Tibial nerve (tissue), 4 donors: ENCODE results near the gene HAUS8. TPM values are rescaled to one million over a fixed set of nuclear protein-coding genes. Genes with fewer than 3 reads are reported as not detected.
"Not testable (repeated sequence)": the region's sequence is repeated elsewhere in the genome, so short reads cannot be mapped to it uniquely, and the experiment has no call there.

ENCODE experiments used
- DNase-seq, 2 donors: peaks; one replicate each; pipeline ENCODE4 v3.0.0-alpha.2; 2019; ENCODE audit warnings: low spot score in 2 of 2
- H3K27ac ChIP-seq, 4 donors: fragments of 200-600 bp; sonication (generic) in 3 of 4; one replicate each; pipeline ENCODE4 v1.5.1; 2017 to 2019; ENCODE audit warnings: mild to moderate bottlenecking in 1 of 4
- H3K27me3 ChIP-seq, 2 donors: fragments of 200-600 bp; sonication (generic) in 1 of 2; one replicate each; pipeline versions ENCODE4 v1.5.1 to v1.6.0; 2017 to 2019
- H3K36me3 ChIP-seq, 3 donors: fragments of 200-600 bp; sonication (generic); one replicate each; pipeline ENCODE4 v1.5.1; 2018 to 2019
- H3K4me1 ChIP-seq, 4 donors: fragments of 200-600 bp; sonication (generic) in 3 of 4; one replicate each; pipeline ENCODE4 v1.5.1; 2017 to 2019
- H3K4me3 ChIP-seq, 4 donors: fragments of 200-600 bp; sonication (generic) in 3 of 4; one replicate each; pipeline ENCODE4 v1.5.1; 2017 to 2019; ENCODE audit warnings: mild to moderate bottlenecking in 1 of 4, moderate library complexity in 1 of 4
- H3K9me3 ChIP-seq, 4 donors: fragments of 200-600 bp; sonication (generic) in 3 of 4; one replicate each; pipeline ENCODE4 v1.5.1; 2017 to 2019
- CTCF ChIP-seq, 5 experiments: fragments of 200-600 bp in 3 of 5; fragments of 450-650 bp in 2 of 5; sonication (generic) in 3 of 5; IDR thresholded peaks; one replicate each; pipeline ENCODE4 v1.5.1; 2016 to 2019; ENCODE audit warnings: antibody characterized with exemption in 5 of 5, mild to moderate bottlenecking in 3 of 5, moderate library complexity in 2 of 5
- EP300 ChIP-seq, 2 donors: sonication (generic); formaldehyde crosslinking; IDR thresholded peaks; one replicate each; pipeline ENCODE4 v1.6.1; 2017; ENCODE audit warnings: antibody characterized with exemption in 2 of 2, mild to moderate bottlenecking in 1 of 2
- POLR2A ChIP-seq, 2 donors: fragments of 450-650 bp; IDR thresholded peaks; one replicate each; pipeline ENCODE4 v1.6.1; 2017; ENCODE audit warnings: antibody characterized with exemption in 2 of 2, mild to moderate bottlenecking in 2 of 2, moderate library complexity in 2 of 2
- WGBS, 2 donors: methylation state at CpG; one replicate each; pipeline ENCODE4 v1.1.5; 2018; 5-methylcytosine and 5-hydroxymethylcytosine counted together
- total RNA-seq, 4 donors: library from RNA; depleted of rRNA; stranded (reverse); fragments of >200 nt; gene quantifications; one replicate each; pipeline ENCODE4 v1.1.0, GENCODE V29; 2016

Gene HAUS8
- total RNA-seq, 4 donors from 2014 or later = 2.6 to 11.6 (median 4.3) TPM

GRCh38 chr19:17021793-17022590 is 53.3 kb downstream of the HAUS8 start:
- DNase-seq = no peak
- 86 to 88% methylated on average over 12 of the region's 12 CpGs for WGBS, 2 donors
- Histone ChIP-seq H3K36me3 (peaks cover 0 to 2% (median 0%) of the 10 kb centered on the region in 3 donors), H3K27ac (no peak overlapping the region), H3K4me1 (peaks cover 0 to 10% (median 0%) of the 10 kb centered on the region in 4 donors), H3K4me3 (no peak overlapping the region), H3K9me3 (peaks cover 0 to 26% (median 0%) of the 10 kb centered on the region in 4 donors), H3K27me3 (peaks cover 0 to 35% of the 10 kb centered on the region in 2 donors)
- no peak for TF ChIP-seq POLR2A (IDR thresholded peaks at IDR 0.05)
- no peak for TF ChIP-seq CTCF (IDR thresholded peaks at IDR 0.05)
- no peak for TF ChIP-seq EP300 (IDR thresholded peaks at IDR 0.05)

GRCh38 chr19:17021328-17021727 is 53.9 kb downstream of the HAUS8 start:
- peaks cover 0 to 2% (median 0%) of the 10 kb centered on the region in 3 donors for H3K36me3 ChIP-seq
- no peak overlapping the region for H3K27ac ChIP-seq
- TF ChIP-seq CTCF (IDR thresholded peaks at IDR 0.05) (no peak), POLR2A (IDR thresholded peaks at IDR 0.05) (no peak), EP300 (IDR thresholded peaks at IDR 0.05) (no peak)

GRCh38 chr19:17020823-17021222 is 54.4 kb downstream of the HAUS8 start:
- 71 to 77% methylated on average over 2 of the region's 2 CpGs for WGBS, 2 donors
- no peak overlapping the region for H3K27ac ChIP-seq
- peaks cover 0 to 26% (median 0%) of the 10 kb centered on the region in 4 donors for H3K9me3 ChIP-seq
- peaks cover 0 to 2% (median 0%) of the 10 kb centered on the region in 3 donors for H3K36me3 ChIP-seq
- no peak for DNase-seq
- TF ChIP-seq POLR2A (IDR thresholded peaks at IDR 0.05) (no peak), CTCF (IDR thresholded peaks at IDR 0.05) (no peak), EP300 (IDR thresholded peaks at IDR 0.05) (no peak)
- H3K27me3 ChIP-seq = peaks cover 0 to 26% of the 10 kb centered on the region in 2 donors
- no peak overlapping the region for H3K4me3 ChIP-seq
- H3K4me1 ChIP-seq = peaks cover 0 to 6% (median 0%) of the 10 kb centered on the region in 4 donors

More at GRCh38 chr19:17021328-17021727, 53.9 kb downstream of the HAUS8 start:
- Histone ChIP-seq H3K4me3 (no peak overlapping the region), H3K27me3 (peaks cover 0 to 31% of the 10 kb centered on the region in 2 donors), H3K9me3 (peaks cover 0 to 26% (median 0%) of the 10 kb centered on the region in 4 donors), H3K4me1 (peaks cover 0 to 9% (median 0%) of the 10 kb centered on the region in 4 donors)
- DNase-seq = no peak
- 60 to 71% methylated on average over 1 of the region's 1 CpG for WGBS, 2 donors

- Histone ChIP-seq H3K36me3 (peaks cover 0 to 2% (median 0%) of the 10 kb centered on the region in 3 donors), H3K4me1 (peaks cover 0 to 6% (median 0%) of the 10 kb centered on the region in 4 donors), H3K27ac (no peak overlapping the region), H3K4me3 (no peak overlapping the region), H3K27me3 (peaks cover 0 to 22% of the 10 kb centered on the region in 2 donors), H3K9me3 (peaks cover 0 to 26% (median 0%) of the 10 kb centered on the region in 4 donors)
- DNase-seq = no peak
- TF ChIP-seq CTCF (IDR thresholded peaks at IDR 0.05) (no peak), POLR2A (IDR thresholded peaks at IDR 0.05) (no peak), EP300 (IDR thresholded peaks at IDR 0.05) (no peak)
Observed at GRCh38 chr19:17020385-17020784, 54.9 kb downstream of the HAUS8 start.

GRCh38 chr19:17014212-17014861 is 60.9 kb downstream of the HAUS8 start:
- not testable (repeated sequence) for H3K4me1 ChIP-seq
- WGBS, 2 donors = 74 to 77% methylated on average over 9 of the region's 9 CpGs

More at GRCh38 chr19:17014212-17014861, 60.9 kb downstream of the HAUS8 start:
- H3K36me3 ChIP-seq, H3K4me3 ChIP-seq, DNase-seq, H3K27ac ChIP-seq, H3K9me3 ChIP-seq, H3K27me3 ChIP-seq: not testable (repeated sequence)
